ENCODE measurements around the gene SRP19. TPM values are rescaled to one million over a fixed set of nuclear protein-coding genes. Genes with fewer than 3 reads are reported as not detected.

SRP19 gene
- polyA plus RNA-seq, 1 donor (not counting 4 experiments of a cell fraction or from before 2014, with no cell fraction given), result 93.7 TPM

DNA sequence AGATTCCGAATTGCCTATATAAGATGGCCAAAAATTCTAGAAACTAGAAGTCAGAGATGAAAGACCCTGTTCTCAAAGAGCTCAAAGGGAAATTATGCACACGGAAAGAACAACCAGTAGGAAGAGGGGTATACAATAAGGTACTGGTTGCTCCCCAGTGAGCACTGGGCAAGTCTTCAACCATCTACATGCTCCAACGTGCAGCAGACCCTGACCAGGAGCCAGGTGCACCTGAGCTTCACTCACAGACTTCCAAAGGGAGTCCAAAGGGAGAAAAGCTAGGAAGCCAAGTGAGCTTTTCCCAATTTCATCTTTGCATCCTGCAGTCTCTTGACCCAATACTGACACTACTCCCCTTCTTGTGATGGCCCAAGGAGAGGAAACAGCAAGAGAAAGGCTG, 57.0 kb downstream of the SRP19 start:
- Histone ChIP-seq H3K9me1 (ENCODE audit: control insufficient read depth, extremely low read depth, insufficient read depth, low read length) (no peaks in the 10 kb centered on the region), H3K79me2 (ENCODE audit: control insufficient read depth, insufficient read depth, low read length) (peaks cover 63% of the 10 kb centered on the region), H3K36me3 (ENCODE audit: control insufficient read depth in 2 of 2, extremely low read depth in 1 of 2, insufficient read depth in 2 of 2, low read length in 2 of 2) (peaks cover 11 to 24% of the 10 kb centered on the region in 2 experiments), H3K4me3 (ENCODE audit: control insufficient read depth in 2 of 3, extremely low read depth in 1 of 3, insufficient read depth in 2 of 3, low read depth in 1 of 3, low read length in 3 of 3) (no peak overlapping the region), H3K9ac (ENCODE audit: control insufficient read depth, extremely low read depth, insufficient read depth, low read length) (no peak overlapping the region), H3K9me3 (ENCODE audit: control insufficient read depth, low read depth, low read length) (no peaks in the 10 kb centered on the region), H3K4me1 (ENCODE audit: control insufficient read depth, extremely low read depth, insufficient read depth, low read length) (peaks cover 15% of the 10 kb centered on the region), H3K27ac (ENCODE audit: control insufficient read depth, insufficient read depth, low read length) (no peak overlapping the region), H3K4me2 (ENCODE audit: control insufficient read depth, extremely low read depth, insufficient read depth, low read depth, low read length) (no peak overlapping the region), H3K27me3 (ENCODE audit: control insufficient read depth, extremely low read depth, insufficient read depth, low read length) (no peaks in the 10 kb centered on the region), H2AFZ (ENCODE audit: control insufficient read depth, low read length) (no peak overlapping the region), H4K20me1 (ENCODE audit: control insufficient read depth, extremely low read depth, insufficient read depth, low read length) (peaks cover 4% of the 10 kb centered on the region)
- FAIRE-seq (no peak), DNase-seq (ENCODE audit: low read depth, low spot score) (no peak)
- dilution Hi-C loops (cut with MboI; ENCODE audit: extremely low pct_ligation_motif_present, low sequenced_read_pairs), result no loop called here
- no peak for TF ChIP-seq CTCF (optimal IDR thresholded peaks at IDR 0.05 in 1 of 3, IDR thresholded peaks at IDR 0.05 in 1 of 3, conservative IDR thresholded peaks at IDR 0.05 in 1 of 3; ENCODE audit: extremely low read depth in 1 of 3, insufficient read depth in 2 of 3, low read length in 3 of 3)
- TF ChIP-seq EZH2 (IDR thresholded peaks at IDR 0.05; ENCODE audit: low read length), result no peak

DNA sequence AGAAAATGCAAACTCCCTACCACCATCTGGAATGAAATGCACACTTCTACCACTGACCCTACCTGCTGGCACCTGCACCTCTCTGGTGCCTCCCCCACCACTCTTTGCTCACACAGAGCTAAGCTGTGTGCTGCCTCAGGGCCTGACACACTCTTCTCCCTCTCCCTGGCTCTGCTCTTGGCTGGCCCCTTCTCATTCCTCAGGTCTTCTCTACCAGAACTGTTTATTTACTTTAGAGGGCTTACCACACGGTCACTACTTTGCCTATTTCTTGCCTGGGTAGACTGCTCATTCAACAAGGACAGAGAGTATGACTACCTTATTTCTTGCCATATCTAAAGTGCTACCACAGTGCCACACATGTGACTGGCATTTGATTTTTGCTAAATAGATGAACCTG, 57.6 kb downstream of the SRP19 start:
- peaks cover 61% of the 10 kb centered on the region for H3K79me2 ChIP-seq (ENCODE audit: control insufficient read depth, insufficient read depth, low read length)
- H3K9ac ChIP-seq (ENCODE audit: control insufficient read depth, extremely low read depth, insufficient read depth, low read length), result no peak overlapping the region
- FAIRE-seq, result no peak
- no peak for TF ChIP-seq EZH2 (IDR thresholded peaks at IDR 0.05; ENCODE audit: low read length)
- no peak for TF ChIP-seq CTCF (optimal IDR thresholded peaks at IDR 0.05 in 1 of 3, IDR thresholded peaks at IDR 0.05 in 1 of 3, conservative IDR thresholded peaks at IDR 0.05 in 1 of 3; ENCODE audit: extremely low read depth in 1 of 3, insufficient read depth in 2 of 3, low read length in 3 of 3)
- H3K4me3 ChIP-seq (ENCODE audit: control insufficient read depth in 2 of 3, extremely low read depth in 1 of 3, insufficient read depth in 2 of 3, low read depth in 1 of 3, low read length in 3 of 3), result no peak overlapping the region
- peaks cover 11 to 24% of the 10 kb centered on the region in 2 experiments for H3K36me3 ChIP-seq (ENCODE audit: control insufficient read depth in 2 of 2, extremely low read depth in 1 of 2, insufficient read depth in 2 of 2, low read length in 2 of 2)
- dilution Hi-C loops (cut with MboI; ENCODE audit: extremely low pct_ligation_motif_present, low sequenced_read_pairs), result no loop called here
- H3K4me1 ChIP-seq (ENCODE audit: control insufficient read depth, extremely low read depth, insufficient read depth, low read length), result peaks cover 15% of the 10 kb centered on the region
- H3K9me1 ChIP-seq (ENCODE audit: control insufficient read depth, extremely low read depth, insufficient read depth, low read length), result no peaks in the 10 kb centered on the region
- no peak overlapping the region for H2AFZ ChIP-seq (ENCODE audit: control insufficient read depth, low read length)
- no peak for DNase-seq (ENCODE audit: low read depth, low spot score)
- H4K20me1 ChIP-seq (ENCODE audit: control insufficient read depth, extremely low read depth, insufficient read depth, low read length), result peaks cover 4% of the 10 kb centered on the region
- H3K9me3 ChIP-seq (ENCODE audit: control insufficient read depth, low read depth, low read length), result no peaks in the 10 kb centered on the region
- H3K4me2 ChIP-seq (ENCODE audit: control insufficient read depth, extremely low read depth, insufficient read depth, low read depth, low read length), result no peak overlapping the region
- H3K27me3 ChIP-seq (ENCODE audit: control insufficient read depth, extremely low read depth, insufficient read depth, low read length), result no peaks in the 10 kb centered on the region
- H3K27ac ChIP-seq (ENCODE audit: control insufficient read depth, insufficient read depth, low read length), result no peak overlapping the region

Other genes starting within 250 kb of the SRP19 start
- gene APC, start 123.4 kb upstream of the SRP19 start, polyA plus RNA-seq, result 13.2 to 16.5 TPM (median 15.7 TPM) in 3 replicates
- gene REEP5, start 60.9 kb downstream of the SRP19 start, polyA plus RNA-seq, result 174 to 393 TPM (median 298 TPM) in 3 replicates
- 6.7 to 11.8 TPM (median 10.1 TPM) in 3 replicates for gene DCP2, start 115.5 kb downstream of the SRP19 start, polyA plus RNA-seq